Skin of body (tissue), 2 donors: ENCODE results near the gene SCEL. TPM values are rescaled to one million over a fixed set of nuclear protein-coding genes. Genes with fewer than 3 reads are reported as not detected.

Experiments used
- DNase-seq: peaks from one replicate; lab custom pipeline; 2025; lab: John Stamatoyannopoulos, UW
- total RNA-seq: library from RNA; depleted of rRNA; stranded (reverse); fragments of >200 nt; gene quantifications from one replicate; pipeline ENCODE4 v1.2.3, GENCODE V29; 2014

SCEL gene
- total RNA-seq, 1 donor from 2014 or later = 90.1 TPM

- no peak for DNase-seq
These were observed 14.3 kb upstream of the SCEL start for GRCh38 chr13:77521194-77521593.

DNA sequence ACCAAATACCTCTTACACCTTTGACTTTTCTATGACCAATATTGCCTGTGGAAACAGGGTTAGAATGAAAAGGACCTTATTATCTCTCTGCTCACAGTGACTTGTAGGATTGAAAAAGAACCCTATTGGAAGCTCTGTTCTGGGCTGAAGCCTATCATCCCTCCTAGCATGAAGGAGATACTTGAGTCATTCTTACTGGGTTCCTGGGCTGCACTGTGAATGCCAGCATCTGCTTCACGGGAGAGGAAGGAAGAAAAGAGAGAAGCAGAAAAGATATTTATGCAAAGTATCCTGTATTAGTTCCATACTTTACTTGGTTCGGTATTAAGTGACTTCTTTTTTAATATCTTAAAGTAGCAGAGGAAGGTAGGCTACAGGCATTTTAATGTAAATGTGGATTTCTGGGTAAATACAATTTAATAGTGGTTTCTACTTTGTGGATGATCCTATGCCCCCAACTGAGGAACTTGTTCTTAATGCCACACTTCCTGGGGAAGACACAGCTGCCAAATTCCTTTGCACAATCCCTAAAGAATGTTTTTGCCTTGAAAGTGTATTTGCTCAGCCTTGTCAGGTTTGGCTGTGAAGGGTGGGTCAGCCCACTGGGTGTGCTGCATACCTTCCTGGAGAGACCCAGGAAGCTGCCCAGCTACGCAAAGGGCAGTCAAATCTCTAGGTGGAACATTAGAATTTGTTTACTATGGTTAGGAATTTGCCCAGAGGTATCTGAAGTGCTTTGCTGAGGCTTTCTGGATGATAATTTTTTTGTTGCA lies 13.7 kb upstream of the SCEL start:
- DNase-seq = no peak

- DNase-seq = no peak
These were observed 13.1 kb upstream of the SCEL start for GRCh38 chr13:77522444-77522843.

- DNase-seq = no peak
These were observed 12.1 kb upstream of the SCEL start for GRCh38 chr13:77523386-77523785.

GRCh38 chr13:77523834-77524728 lies 11.4 kb upstream of the SCEL start:
- DNase-seq = no peak

- no peak for DNase-seq
These were observed 7.1 kb upstream of the SCEL start for GRCh38 chr13:77528414-77528813.

DNA sequence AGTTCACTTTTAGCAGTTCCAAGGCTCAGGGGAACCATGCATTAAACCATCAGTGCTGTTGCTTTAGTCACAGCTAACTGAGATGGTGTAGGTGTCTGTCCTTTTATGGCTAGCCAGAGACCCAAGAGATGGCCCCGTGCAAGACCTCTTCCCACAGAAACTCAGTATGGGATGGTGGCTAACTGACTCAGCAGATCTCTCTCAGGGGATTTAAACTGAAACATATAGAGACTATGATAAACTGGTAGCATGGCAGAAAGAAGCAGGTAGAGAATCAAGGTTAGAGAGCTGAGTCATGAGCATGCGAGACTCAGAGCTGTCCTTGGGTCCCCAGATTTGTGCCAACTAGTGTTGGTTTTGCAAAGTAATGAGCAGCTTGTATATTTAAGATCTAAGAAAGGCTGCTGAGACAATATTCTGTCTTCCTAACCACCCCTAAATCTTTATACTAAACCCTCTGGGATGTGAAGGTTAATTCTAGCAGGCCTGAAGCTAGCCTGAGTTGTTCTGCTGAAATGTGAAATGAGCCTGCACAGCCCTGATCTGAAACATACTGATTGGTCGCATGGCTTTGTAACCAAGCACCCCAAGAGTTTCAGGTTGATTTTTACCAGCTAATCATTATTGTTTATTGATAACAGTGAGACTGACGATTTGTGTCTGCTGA lies 6.5 kb upstream of the SCEL start:
- DNase-seq = no peak

DNA sequence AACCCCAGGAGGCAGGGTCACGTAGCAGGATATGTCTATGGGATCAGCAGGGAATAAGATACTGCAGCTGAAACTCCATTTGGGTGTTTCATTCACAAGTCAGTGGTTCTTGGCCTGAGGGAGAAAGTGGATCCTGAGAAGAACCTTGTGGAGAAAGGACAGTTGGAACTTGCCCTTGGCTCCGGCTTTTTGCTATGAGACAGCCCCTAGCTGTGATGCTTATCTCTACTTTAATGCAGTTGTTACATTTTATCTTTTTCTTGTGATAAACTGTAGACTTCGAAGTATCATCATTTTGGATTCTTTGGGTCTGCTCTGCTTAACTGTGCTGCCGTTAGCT lies 6.0 kb upstream of the SCEL start:
- no peak for DNase-seq

- no peak for DNase-seq
These were observed 4.6 kb upstream of the SCEL start for GRCh38 chr13:77530875-77531274.

- no peak for DNase-seq
These were observed 2.5 kb upstream of the SCEL start for GRCh38 chr13:77532983-77533382.

DNA sequence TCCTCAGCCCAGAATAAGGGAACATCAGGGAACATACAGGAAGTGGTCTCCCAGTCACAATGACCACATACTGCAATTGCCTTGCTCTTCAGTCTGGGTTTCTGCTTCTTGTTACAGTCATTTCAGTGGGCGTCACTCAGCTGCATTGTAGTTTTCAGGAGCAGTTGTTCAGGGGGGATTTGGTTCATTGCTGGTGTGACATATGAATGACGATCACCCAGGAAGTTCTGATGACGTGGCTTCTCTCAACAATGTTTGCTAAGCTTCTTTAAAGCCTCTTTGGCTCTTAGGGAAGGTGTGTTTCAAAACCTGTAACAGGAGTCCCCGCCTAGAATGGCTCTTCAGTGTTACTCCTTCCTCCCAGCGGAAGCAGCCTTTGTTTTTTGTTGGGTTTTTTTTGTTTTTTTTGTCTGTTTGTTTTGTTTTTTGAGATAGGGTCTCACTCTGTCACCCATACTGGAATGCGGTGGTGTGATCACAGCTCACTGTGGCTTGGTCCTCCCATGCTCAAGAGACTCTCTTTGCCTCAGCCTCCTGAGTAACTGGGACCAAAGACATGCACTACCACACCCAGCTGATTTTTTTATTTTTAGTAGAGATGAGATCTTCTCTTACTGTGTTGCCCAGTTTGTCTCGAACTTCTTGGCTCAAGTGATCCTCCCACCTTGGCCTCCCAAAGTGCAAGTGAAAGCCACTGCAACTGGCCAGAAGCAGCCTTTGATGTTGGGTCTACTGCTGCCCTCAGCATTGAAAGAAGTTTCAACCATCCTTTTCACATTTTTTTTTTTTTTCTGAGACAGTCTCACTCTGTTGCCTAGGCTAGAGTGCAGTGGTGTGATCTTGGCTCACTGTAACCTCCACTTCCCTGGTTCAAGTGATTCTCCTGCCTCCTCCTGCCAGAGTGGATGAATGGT lies 1.4 kb upstream of the SCEL start:
- DNase-seq = no peak

DNA sequence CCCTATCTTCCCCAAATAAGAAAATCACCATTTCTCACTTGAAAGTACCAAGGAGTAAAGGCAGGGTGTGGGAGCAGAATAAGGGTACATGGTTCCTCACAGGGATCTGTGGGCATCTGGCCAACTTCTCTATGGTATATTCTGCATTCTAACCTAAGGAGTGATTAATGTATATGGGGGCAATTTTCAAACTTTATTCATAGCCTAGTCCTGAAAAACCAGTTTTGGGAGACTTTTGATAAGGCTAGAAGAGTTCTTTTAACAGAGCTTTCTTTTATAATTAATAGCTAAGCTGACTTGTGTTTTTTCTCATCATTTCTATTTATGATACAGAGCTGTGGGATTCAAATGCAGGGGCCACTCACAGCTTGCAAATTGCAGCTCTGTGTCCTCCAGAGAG lies 852 bp downstream of the SCEL start:
- no peak for DNase-seq

DNA sequence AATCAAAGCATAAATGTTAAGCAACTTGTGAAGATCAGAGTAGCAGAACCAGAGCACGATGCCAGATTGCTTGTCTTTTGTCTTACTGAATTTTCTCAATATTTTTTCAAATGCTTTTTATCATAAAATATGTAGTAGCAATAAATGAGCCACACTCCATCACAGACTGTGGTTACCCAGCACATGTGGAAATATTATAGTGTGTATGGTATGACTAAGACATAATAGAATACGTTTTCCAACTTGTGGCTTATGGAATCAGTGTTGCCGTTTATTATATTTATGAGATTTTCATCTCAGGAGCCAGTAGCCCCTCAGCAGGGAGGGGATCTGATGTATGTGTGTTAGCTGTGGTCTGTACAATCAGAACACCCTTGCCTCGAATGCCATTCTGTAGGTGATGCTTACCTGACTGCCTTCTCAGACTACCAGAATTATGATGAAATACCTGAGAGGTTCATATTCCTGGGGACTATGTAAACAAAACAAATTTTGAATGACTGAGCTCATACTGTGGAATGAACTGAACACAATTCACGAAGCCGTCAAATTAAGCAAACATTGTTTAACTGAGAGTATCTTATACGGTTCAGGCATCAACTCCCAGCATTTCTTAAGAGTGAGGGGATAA lies 1.9 kb downstream of the SCEL start:
- DNase-seq = no peak

- DNase-seq = no peak
These were observed 8.2 kb downstream of the SCEL start for GRCh38 chr13:77543711-77544110.

DNA sequence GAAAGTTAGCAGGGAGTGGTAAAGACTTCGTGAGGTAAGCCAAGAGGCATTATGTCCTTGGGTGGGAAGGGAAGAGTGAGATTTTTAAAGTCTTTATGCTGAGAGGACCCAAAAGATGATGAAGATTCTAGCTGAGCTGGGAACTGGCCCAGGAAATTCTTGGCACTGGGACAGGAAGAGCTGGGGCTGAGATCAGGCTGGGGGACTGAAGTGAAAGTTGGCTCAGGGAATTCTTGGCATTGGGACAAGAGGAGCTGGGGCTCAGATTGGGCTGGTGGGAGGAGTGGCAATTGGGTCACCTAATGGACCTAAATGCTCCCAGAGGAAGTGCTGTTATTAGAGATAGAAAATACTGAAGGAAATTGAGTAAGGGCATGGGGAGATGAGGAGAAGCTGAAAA lies 8.8 kb downstream of the SCEL start:
- DNase-seq = peak; percentile 79

- DNase-seq = no peak
These were observed 9.3 kb downstream of the SCEL start for GRCh38 chr13:77544758-77545338.

DNA sequence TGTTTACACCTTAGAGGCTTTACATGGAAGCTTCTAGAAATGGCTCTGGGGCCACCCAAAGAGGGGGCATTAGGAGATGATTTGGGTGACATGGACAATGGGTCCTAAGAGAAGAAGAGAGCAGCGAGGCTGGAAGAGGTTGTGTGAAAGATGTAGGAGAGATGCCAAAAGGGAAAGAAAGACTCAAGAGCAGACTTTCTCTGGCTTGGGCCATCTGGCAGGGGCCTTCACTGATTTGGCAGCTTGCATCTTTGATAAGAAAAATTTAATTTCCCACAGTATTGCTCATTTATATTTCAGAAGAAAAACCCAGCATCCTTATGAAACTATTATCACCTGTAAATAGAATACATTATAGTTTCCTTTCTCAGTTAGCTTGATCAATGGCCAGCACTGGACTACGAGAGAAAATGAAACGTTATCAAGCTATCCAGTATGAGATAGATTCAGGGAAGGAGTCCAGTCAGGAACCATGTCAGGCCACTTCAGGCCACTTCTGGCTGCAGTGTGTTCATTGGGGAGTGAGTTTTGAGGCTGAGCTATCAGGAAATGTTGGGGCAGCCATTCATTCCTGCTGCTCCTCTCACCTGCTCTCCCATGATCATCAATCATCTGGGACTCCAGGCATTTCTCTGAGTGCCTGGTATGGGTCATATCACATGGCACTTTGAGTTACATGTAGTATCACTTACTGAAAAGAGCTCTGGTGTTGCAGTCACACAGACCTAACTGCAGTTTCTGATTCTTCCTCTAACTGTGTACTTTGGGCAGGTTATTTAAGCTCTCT lies 10.3 kb downstream of the SCEL start:
- no peak for DNase-seq

- no peak for DNase-seq
These were observed 12.6 kb downstream of the SCEL start for GRCh38 chr13:77548095-77548494.

DNA sequence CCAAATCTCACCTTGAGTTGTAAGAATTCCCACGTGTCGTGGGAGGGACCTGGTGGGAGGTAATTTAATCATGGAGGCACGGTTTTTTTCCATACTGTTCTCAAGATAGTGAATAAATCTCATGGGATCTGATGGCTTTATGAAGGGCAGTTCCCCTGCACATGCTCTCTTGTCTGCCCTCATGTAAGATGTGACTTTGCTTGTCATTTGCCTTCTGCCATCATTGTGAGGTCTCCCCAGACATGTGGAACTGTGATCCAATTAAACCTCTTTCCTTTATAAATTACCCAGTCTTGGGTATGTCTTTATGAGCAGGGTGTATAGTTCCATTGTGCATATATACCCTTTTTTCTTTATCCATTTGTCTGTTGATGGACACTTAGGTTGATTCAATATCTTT lies 13.1 kb downstream of the SCEL start:
- DNase-seq = no peak

GRCh38 chr13:77554069-77554468 lies 18.6 kb downstream of the SCEL start:
- no peak for DNase-seq
